MM.1S (cell line): ENCODE data around the gene CCDC88C.
A peak's percentile ranks its signal among the peaks of the same experiment; 100 is the strongest.

ENCODE experiments used
- DNase-seq: peaks from one replicate; pipeline ENCODE4 v3.0.0-alpha.2; 2015
- H2AFZ ChIP-seq: fragments of 300-600 bp; sonication (generic); 2 replicates; pipeline ENCODE4 v1.6.0; 2016; ENCODE audit warnings: antibody characterized with exemption, low read length
- H3F3A ChIP-seq: fragments of 300-600 bp; sonication (generic); 2 replicates; pipeline ENCODE4 v1.6.1; 2016; ENCODE audit warnings: mild to moderate bottlenecking, antibody characterized with exemption, low read length, moderate library complexity, mixed read lengths; ENCODE audit not compliant: insufficient read depth
- H3K27ac ChIP-seq: fragments of 300-600 bp; sonication (generic); 2 replicates; pipeline ENCODE4 v1.5.1; 2016; ENCODE audit warnings: mild to moderate bottlenecking, low read length
- H3K27me3 ChIP-seq: fragments of 300-600 bp; sonication (generic); replicated peaks from 2 replicates; pipeline ENCODE4 v1.6.0; 2016; ENCODE audit warnings: low read length; ENCODE audit not compliant: insufficient read depth
- H3K36me3 ChIP-seq: fragments of 300-600 bp; sonication (generic); replicated peaks from 2 replicates; pipeline ENCODE4 v1.6.1; 2016; ENCODE audit warnings: mild to moderate bottlenecking, low read length, mixed read lengths; ENCODE audit not compliant: insufficient read depth
- H3K4me1 ChIP-seq: fragments of 300-600 bp; sonication (generic); 2 replicates; pipeline ENCODE4 v1.6.1; 2016; ENCODE audit warnings: low read length, mixed read lengths
- H3K4me2 ChIP-seq: fragments of 300-600 bp; sonication (generic); 2 replicates; pipeline ENCODE4 v1.6.0; 2016; ENCODE audit warnings: low read depth, low read length
- H3K4me3 ChIP-seq: fragments of 300-600 bp; sonication (generic); 2 replicates; pipeline ENCODE4 v1.5.1; 2016; ENCODE audit warnings: low read length, mixed read lengths
- H3K79me2 ChIP-seq: fragments of 300-600 bp; sonication (generic); 2 replicates; pipeline ENCODE4 v1.6.1; 2016; ENCODE audit warnings: mixed run types, low read length, mixed read lengths
- H3K9ac ChIP-seq: fragments of 300-600 bp; sonication (generic); 2 replicates; pipeline ENCODE4 v1.6.1; 2016; ENCODE audit warnings: low read length, mixed read lengths
- H3K9me2 ChIP-seq: fragments of 300-600 bp; sonication (generic); replicated peaks from 2 replicates; pipeline ENCODE4 v1.6.1; 2016; ENCODE audit warnings: mild to moderate bottlenecking, low read length, mixed read lengths; ENCODE audit not compliant: insufficient read depth
- H3K9me3 ChIP-seq: fragments of 300-600 bp; sonication (generic); replicated peaks from 2 replicates; pipeline ENCODE4 v1.6.1; 2016; ENCODE audit warnings: mild to moderate bottlenecking, low read length, mixed read lengths; ENCODE audit not compliant: insufficient read depth
- H4K20me1 ChIP-seq: fragments of 300-600 bp; sonication (generic); 2 replicates; pipeline ENCODE4 v1.6.1; 2016; ENCODE audit warnings: mild to moderate bottlenecking, low read length, moderate library complexity, mixed read lengths; ENCODE audit not compliant: insufficient read depth
- EZH2 ChIP-seq: fragments of 300-600 bp; sonication (generic); optimal IDR thresholded peaks from 2 replicates; pipeline ENCODE3; 2017; ENCODE audit warnings: low read depth, mild to moderate bottlenecking, antibody characterized with exemption, low read length, mixed read lengths
- EZH2phosphoT487 ChIP-seq: fragments of 300-600 bp; sonication (generic); IDR thresholded peaks from 2 replicates; pipeline ENCODE4 v1.6.1; 2018; ENCODE audit warnings: antibody characterized with exemption, low read length
- TF ChIP-seq, protein P1 (sequence below): fragments of 300-600 bp; sonication (generic); IDR thresholded peaks from 2 replicates; pipeline ENCODE4 v1.5.1; 2016; ENCODE audit warnings: antibody characterized with exemption, low read length, mixed read lengths

CCDC88C gene

DNA sequence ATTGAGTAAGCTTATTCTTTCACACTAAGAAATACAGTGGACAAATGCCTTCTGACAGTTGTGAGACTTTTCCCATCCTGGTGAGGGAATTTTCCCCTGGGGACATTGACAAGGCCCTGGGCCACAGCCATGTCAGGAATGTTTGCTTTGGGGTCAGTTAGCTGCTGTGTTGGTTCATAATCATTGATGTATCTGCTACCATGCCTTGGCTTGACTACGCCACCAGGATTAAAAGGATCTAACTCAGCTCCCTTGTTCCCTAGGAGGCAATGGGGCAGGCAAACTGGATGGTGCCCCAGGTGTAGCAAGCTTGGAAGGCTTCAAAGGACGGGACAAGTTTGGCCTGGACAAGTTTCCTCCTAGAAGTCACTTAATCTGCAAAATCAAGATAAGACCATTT is 3.1 kb upstream of the CCDC88C start:
- peaks cover 16% of the 10 kb centered on the region for H3K79me2 ChIP-seq
- no peaks in the 10 kb centered on the region for H4K20me1 ChIP-seq
- H3K4me3 ChIP-seq: no peak overlapping the region
- TF ChIP-seq EZH2 (no peak), EZH2phosphoT487 (no peak)
- TF ChIP-seq, protein P1, sequence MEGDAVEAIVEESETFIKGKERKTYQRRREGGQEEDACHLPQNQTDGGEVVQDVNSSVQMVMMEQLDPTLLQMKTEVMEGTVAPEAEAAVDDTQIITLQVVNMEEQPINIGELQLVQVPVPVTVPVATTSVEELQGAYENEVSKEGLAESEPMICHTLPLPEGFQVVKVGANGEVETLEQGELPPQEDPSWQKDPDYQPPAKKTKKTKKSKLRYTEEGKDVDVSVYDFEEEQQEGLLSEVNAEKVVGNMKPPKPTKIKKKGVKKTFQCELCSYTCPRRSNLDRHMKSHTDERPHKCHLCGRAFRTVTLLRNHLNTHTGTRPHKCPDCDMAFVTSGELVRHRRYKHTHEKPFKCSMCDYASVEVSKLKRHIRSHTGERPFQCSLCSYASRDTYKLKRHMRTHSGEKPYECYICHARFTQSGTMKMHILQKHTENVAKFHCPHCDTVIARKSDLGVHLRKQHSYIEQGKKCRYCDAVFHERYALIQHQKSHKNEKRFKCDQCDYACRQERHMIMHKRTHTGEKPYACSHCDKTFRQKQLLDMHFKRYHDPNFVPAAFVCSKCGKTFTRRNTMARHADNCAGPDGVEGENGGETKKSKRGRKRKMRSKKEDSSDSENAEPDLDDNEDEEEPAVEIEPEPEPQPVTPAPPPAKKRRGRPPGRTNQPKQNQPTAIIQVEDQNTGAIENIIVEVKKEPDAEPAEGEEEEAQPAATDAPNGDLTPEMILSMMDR: no peak
- no peaks in the 10 kb centered on the region for H3K9me3 ChIP-seq
- no peak overlapping the region for H3K27ac ChIP-seq
- H3K4me2 ChIP-seq: no peak overlapping the region
- no peaks in the 10 kb centered on the region for H3K9me2 ChIP-seq
- DNase-seq: no peak
- peaks cover 23% of the 10 kb centered on the region for H3F3A ChIP-seq
- H3K27me3 ChIP-seq: no peaks in the 10 kb centered on the region
- 0 out of 2 replicates have a peak, but pooled peaks cover 5% of the 10 kb centered on the region for H3K4me1 ChIP-seq
- no peak overlapping the region for H2AFZ ChIP-seq
- no peaks in the 10 kb centered on the region for H3K36me3 ChIP-seq
- H3K9ac ChIP-seq: no peak overlapping the region

DNA sequence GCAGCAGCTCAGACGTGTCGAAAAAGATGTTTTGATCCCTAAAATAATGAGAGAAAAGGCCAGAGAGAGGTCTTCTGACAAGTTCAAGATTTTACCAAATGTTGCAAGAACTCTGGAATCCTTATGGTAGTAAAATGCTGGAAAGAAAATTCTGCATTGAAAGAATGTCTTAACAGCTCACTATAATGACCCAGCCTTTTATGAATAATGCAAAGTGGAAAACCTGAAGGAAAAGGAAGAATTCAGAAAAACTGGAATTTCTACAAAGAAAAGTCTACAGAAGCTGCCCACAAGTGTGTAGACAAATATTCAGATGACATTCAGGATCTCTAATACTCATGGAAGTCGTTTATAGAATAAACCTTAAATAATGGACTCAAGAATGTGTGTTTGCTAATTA is 1.8 kb upstream of the CCDC88C start:
- Histone ChIP-seq H3K4me3 (peak overlapping the region; percentile 55; the same call in 1 of the 2 replicates), H3K9me3 (no peaks in the 10 kb centered on the region), H3K4me1 (0 out of 2 replicates have a peak, but pooled peaks cover 5% of the 10 kb centered on the region), H3K9ac (no peak overlapping the region; the same call in 1 of the 2 replicates), H3K79me2 (peaks cover 28% of the 10 kb centered on the region), H4K20me1 (no peaks in the 10 kb centered on the region), H3F3A (peaks cover 32% of the 10 kb centered on the region), H3K27me3 (no peaks in the 10 kb centered on the region), H3K27ac (peak overlapping the region; percentile 80; the same call in 1 of the 2 replicates), H3K4me2 (peak overlapping the region; percentile 73), H3K9me2 (no peaks in the 10 kb centered on the region), H2AFZ (0 out of 2 replicates have a peak overlapping the region, but pooled peaks have one; percentile 26), H3K36me3 (no peaks in the 10 kb centered on the region)
- no peak for DNase-seq
- no peak for TF ChIP-seq EZH2

DNA sequence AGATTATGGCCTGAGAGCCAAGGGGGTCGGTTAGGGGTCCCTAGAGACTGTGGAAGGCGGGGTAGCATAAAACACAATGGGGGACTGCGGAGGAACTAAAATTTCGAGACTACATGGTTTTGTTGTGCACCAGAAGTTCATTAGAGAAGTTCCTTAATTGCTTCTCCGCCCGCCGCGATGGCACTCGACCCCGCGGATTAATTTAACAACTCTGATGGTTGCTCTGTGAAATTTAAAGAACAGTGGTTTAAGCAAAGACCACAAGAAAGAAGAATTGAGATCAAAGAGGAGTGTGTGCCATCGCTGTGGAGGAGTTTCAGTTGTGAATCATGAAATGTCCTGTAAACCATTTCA is 1.4 kb upstream of the CCDC88C start:
- TF ChIP-seq EZH2phosphoT487: no peak
- TF ChIP-seq, protein P1: no peak
- TF ChIP-seq EZH2: no peak
- Histone ChIP-seq H2AFZ (peak overlapping the region; percentile 26), H3K4me1 (peaks cover 7% of the 10 kb centered on the region; the same call in 1 of the 2 replicates), H3K79me2 (peaks cover 32% of the 10 kb centered on the region), H3K27me3 (no peaks in the 10 kb centered on the region), H3K9me2 (no peaks in the 10 kb centered on the region), H4K20me1 (no peaks in the 10 kb centered on the region), H3F3A (peaks cover 37% of the 10 kb centered on the region), H3K27ac (peak overlapping the region; percentile 80; the same call in 1 of the 2 replicates), H3K36me3 (no peaks in the 10 kb centered on the region), H3K9me3 (no peaks in the 10 kb centered on the region), H3K4me3 (peak overlapping the region; percentile 55), H3K4me2 (peak overlapping the region; percentile 73), H3K9ac (peak overlapping the region; percentile 81; the same call in 1 of the 2 replicates)
- no peak for DNase-seq

DNA sequence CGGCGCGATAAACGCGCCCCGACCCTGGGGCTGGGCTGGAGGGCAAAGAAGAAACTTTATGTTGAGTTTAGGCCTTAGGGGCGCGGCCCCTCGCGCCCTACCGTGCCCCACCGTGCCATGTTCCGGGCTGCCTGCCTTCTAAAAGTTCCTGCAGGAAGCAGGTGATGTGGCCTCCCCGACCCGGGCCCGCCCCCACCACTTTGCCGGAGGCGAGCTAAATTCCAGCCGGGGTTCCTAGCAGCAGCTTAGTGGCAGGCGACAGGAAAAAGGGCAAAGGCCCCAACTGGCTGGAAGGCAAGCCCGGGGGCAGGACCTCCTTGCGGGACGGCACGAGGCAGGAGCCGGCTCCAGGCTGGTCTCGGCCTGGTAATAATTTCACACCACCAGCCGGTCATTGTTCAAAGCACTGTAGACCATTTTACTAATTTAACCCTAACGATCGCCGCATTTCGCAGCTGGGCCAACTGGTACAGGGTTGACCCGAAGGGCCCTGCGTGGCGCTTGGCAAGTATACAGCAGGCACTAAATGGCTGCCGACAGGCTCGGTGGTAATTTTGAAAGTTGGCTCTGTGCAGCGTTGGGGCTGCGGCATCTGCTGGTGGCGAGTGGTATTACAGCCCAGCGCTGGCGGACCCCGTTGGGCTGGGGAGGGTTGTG is 895 bp upstream of the CCDC88C start:
- Histone ChIP-seq H3F3A (peaks cover 41% of the 10 kb centered on the region), H3K4me3 (peak overlapping the region; percentile 55), H4K20me1 (no peaks in the 10 kb centered on the region), H3K36me3 (no peaks in the 10 kb centered on the region), H3K79me2 (peaks cover 37% of the 10 kb centered on the region), H3K4me2 (peak overlapping the region; percentile 73), H3K9ac (peak overlapping the region; percentile 81), H3K4me1 (peaks cover 11% of the 10 kb centered on the region; the same call in 1 of the 2 replicates), H3K27ac (peak overlapping the region; percentile 80), H3K9me2 (no peaks in the 10 kb centered on the region), H3K9me3 (no peaks in the 10 kb centered on the region), H2AFZ (peak overlapping the region; percentile 26; the same call in 1 of the 2 replicates), H3K27me3 (no peaks in the 10 kb centered on the region)
- DNase-seq: peak; percentile 48
- no peak for TF ChIP-seq EZH2
- no peak for TF ChIP-seq EZH2phosphoT487
- TF ChIP-seq, protein P1: peak; percentile 81
